ENCODE results near the gene MYO18A.

Gene MYO18A

DNA sequence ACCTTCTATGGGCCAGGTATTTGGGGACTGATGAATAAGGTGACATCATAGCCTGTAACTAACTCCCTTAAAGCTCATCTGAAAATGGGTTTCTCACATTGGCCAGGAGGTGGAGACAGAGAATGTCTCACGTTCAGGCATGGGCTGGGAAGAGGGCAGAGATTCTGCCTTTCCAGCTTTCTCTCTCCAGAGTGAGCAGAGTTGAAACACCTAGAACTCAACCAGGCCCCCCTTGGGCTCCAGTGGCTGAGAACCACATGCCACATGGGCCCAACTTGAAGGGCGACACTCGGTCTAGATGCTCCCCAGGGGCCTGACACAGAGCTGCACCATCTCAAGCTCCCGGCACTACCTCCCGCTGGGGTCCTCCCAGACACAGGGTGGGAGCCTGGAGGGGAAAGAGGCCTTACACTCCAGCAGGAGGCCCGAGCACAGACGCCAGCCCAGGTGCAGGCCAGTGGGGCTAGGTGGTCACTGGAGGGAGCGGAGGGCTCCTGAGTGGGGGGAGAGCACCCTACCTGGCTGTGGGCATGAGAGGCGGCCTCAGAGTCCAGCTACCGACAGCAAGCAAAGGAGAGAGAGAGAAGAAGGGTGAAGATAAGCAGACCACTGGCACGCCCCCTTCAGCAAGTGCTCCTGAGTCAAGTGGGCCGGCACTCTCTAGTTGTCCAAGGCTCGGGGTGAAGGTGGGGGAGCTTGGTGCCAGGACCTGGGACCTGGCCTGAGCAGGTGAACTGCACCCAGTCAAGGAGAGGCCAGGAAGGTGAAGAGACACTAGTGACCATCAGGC, 55.9 kb downstream of the MYO18A start:
- Histone ChIP-seq H4K20me1 (ENCODE audit: insufficient read depth, low read length) (peaks cover 9% of the 10 kb centered on the region; the same call in 1 of the 2 replicates), H3K9ac (ENCODE audit: low read length) (no peak overlapping the region), H3K4me3 (ENCODE audit: low read length) (no peak overlapping the region), H3K4me2 (ENCODE audit: low read length) (peak overlapping the region; percentile 34; the same call in 1 of the 2 replicates), H3K4me1 (ENCODE audit: low read length) (no peaks in the 10 kb centered on the region), H2AFZ (ENCODE audit: low read depth, low read length) (no peak overlapping the region), H3K27ac (ENCODE audit: low read length) (no peak overlapping the region), H3K9me3 (ENCODE audit: insufficient read depth, low read length) (no peaks in the 10 kb centered on the region), H3K79me2 (ENCODE audit: low read length) (no peaks in the 10 kb centered on the region), H3K27me3 (ENCODE audit: low read depth, low read length) (no peaks in the 10 kb centered on the region), H3K36me3 (replicated peaks; ENCODE audit: low read depth, low read length) (no peaks in the 10 kb centered on the region)
- TF ChIP-seq CTCF (IDR thresholded peaks at IDR 0.05; ENCODE audit: low read depth, low read length) (peak; percentile 76), EZH2phosphoT487 (IDR thresholded peaks at IDR 0.05; ENCODE audit: low read depth) (no peak)

- no peak overlapping the region for H3K4me3 ChIP-seq (ENCODE audit: low read length)
- H3K36me3 ChIP-seq (replicated peaks; ENCODE audit: low read depth, low read length): peaks cover 3% of the 10 kb centered on the region
- no peaks in the 10 kb centered on the region for H3K4me1 ChIP-seq (ENCODE audit: low read length)
- no peak overlapping the region for H3K9ac ChIP-seq (ENCODE audit: low read length)
- H4K20me1 ChIP-seq (ENCODE audit: insufficient read depth, low read length): peaks cover 9% of the 10 kb centered on the region; the same call in 1 of the 2 replicates
- no peaks in the 10 kb centered on the region for H3K79me2 ChIP-seq (ENCODE audit: low read length)
- no peak overlapping the region for H3K4me2 ChIP-seq (ENCODE audit: low read length)
- no peaks in the 10 kb centered on the region for H3K27me3 ChIP-seq (ENCODE audit: low read depth, low read length)
- no peak overlapping the region for H3K27ac ChIP-seq (ENCODE audit: low read length)
- no peaks in the 10 kb centered on the region for H3K9me3 ChIP-seq (ENCODE audit: insufficient read depth, low read length)
- no peak for TF ChIP-seq CTCF (IDR thresholded peaks at IDR 0.05; ENCODE audit: low read depth, low read length)
- TF ChIP-seq EZH2phosphoT487 (IDR thresholded peaks at IDR 0.05; ENCODE audit: low read depth): no peak
- no peak overlapping the region for H2AFZ ChIP-seq (ENCODE audit: low read depth, low read length)
These were observed 57.1 kb downstream of the MYO18A start for GRCh38 chr17:29123111-29123510.

DNA sequence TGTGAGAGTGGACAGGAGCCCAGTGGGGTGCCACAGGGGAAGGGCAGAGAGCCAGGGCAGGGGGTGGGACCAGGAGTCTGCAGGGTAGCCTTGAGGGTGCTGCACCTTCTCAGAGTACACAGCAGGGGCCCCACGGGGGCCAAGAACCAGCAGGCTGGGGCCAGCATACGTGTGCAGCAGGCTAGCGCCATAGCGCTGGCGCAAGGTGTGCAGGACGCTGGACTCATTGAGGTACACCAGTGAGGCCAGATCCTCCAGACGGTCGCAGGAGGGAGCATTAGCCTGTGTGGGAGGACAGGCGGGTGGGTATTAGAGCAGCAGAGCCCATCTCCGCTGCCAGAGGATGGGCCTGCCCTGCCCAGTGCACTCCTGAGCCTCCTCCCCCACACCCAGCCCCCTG, 58.8 kb downstream of the MYO18A start:
- Histone ChIP-seq H3K36me3 (replicated peaks; ENCODE audit: low read depth, low read length) (peaks cover 3% of the 10 kb centered on the region), H3K4me3 (ENCODE audit: low read length) (no peak overlapping the region), H3K4me1 (ENCODE audit: low read length) (no peaks in the 10 kb centered on the region; the same call in 1 of the 2 replicates), H3K27ac (ENCODE audit: low read length) (no peak overlapping the region), H4K20me1 (ENCODE audit: insufficient read depth, low read length) (peaks cover 13% of the 10 kb centered on the region), H3K27me3 (ENCODE audit: low read depth, low read length) (no peaks in the 10 kb centered on the region), H2AFZ (ENCODE audit: low read depth, low read length) (no peak overlapping the region), H3K79me2 (ENCODE audit: low read length) (no peaks in the 10 kb centered on the region), H3K9me3 (ENCODE audit: insufficient read depth, low read length) (no peaks in the 10 kb centered on the region), H3K4me2 (ENCODE audit: low read length) (no peak overlapping the region), H3K9ac (ENCODE audit: low read length) (no peak overlapping the region)
- TF ChIP-seq EZH2phosphoT487 (IDR thresholded peaks at IDR 0.05; ENCODE audit: low read depth) (no peak), CTCF (IDR thresholded peaks at IDR 0.05; ENCODE audit: low read depth, low read length) (no peak)

GRCh38 chr17:29120433-29120832, 59.8 kb downstream of the MYO18A start:
- TF ChIP-seq EZH2phosphoT487 (IDR thresholded peaks at IDR 0.05; ENCODE audit: low read depth): no peak
- TF ChIP-seq CTCF (IDR thresholded peaks at IDR 0.05; ENCODE audit: low read depth, low read length): no peak
- Histone ChIP-seq H3K27me3 (ENCODE audit: low read depth, low read length) (no peaks in the 10 kb centered on the region), H3K79me2 (ENCODE audit: low read length) (no peaks in the 10 kb centered on the region), H3K4me3 (ENCODE audit: low read length) (no peak overlapping the region), H3K4me2 (ENCODE audit: low read length) (no peak overlapping the region), H3K4me1 (ENCODE audit: low read length) (no peaks in the 10 kb centered on the region; the same call in 1 of the 2 replicates), H2AFZ (ENCODE audit: low read depth, low read length) (no peak overlapping the region), H3K36me3 (replicated peaks; ENCODE audit: low read depth, low read length) (peaks cover 3% of the 10 kb centered on the region), H3K9ac (ENCODE audit: low read length) (no peak overlapping the region), H3K27ac (ENCODE audit: low read length) (no peak overlapping the region), H3K9me3 (ENCODE audit: insufficient read depth, low read length) (no peaks in the 10 kb centered on the region), H4K20me1 (ENCODE audit: insufficient read depth, low read length) (peaks cover 13% of the 10 kb centered on the region)
